HepG2 (cell line): Measurements from ENCODE around the gene VSNL1. TPM values are rescaled to one million over a fixed set of nuclear protein-coding genes. Genes with fewer than 3 reads are reported as not detected.

Source experiments
- ATAC-seq: fragments of 200-7000 bp; cut with Tn5 transposase; 3 replicates; pipeline ENCODE4 v1.9.1; 2020; ENCODE audit warnings: mild to moderate bottlenecking, moderate library complexity
- BruUV-seq: library from RNA; stranded (reverse); fragments of 400-500 nt; replicated peaks from 2 replicates; lab custom pipeline; 2021; lab: Mats Ljungman, UMichigan
- CTCF ChIA-PET: fragments of 300-600 bp; formaldehyde crosslinking; extraction: SDS; loops from one replicate; lab custom pipeline; 2021; ENCODE audit warnings: low total read pairs, inconsistent platforms, low intra/inter-chr PET ratio; lab: Yijun Ruan, JAX
- POLR2A ChIA-PET: fragments of 350-600 bp; sonication (Branson Sonifier 250); formaldehyde crosslinking; loops from one replicate; lab custom pipeline; 2020; ENCODE audit warnings: antibody characterized with exemption, inconsistent platforms; lab: Yijun Ruan, JAX
- DNase-seq: peaks from one replicate; pipeline ENCODE4 v3.0.0-alpha.2; 2015; ENCODE audit warnings: low spot score
- FAIRE-seq: peaks from 3 replicates; lab custom pipeline; 2011; peaks lifted over from hg19 to GRCh38; lab: Jason Lieb, UNC
- H2AFZ ChIP-seq: one replicate; pipeline ENCODE4 v1.6.1; 2011; ENCODE audit warnings: low read length, inconsistent platforms
- H3K27ac ChIP-seq: fragments of 300-600 bp; 3 replicates; pipeline ENCODE4 v1.8.0; 2011; ENCODE audit warnings: mixed run types, mild to moderate bottlenecking, mixed read lengths, low read length, inconsistent platforms; ENCODE audit not compliant: insufficient read depth; ENCODE audit errors: extremely low read length
- H3K27me3 ChIP-seq, 2 experiments: fragments of 200-600 bp in 1 of 2; 2 replicates in 1 of 2; 3 replicates in 1 of 2; pipeline versions ENCODE4 v1.6.0 to v1.8.0; 2011; ENCODE audit warnings: low read length in 2 of 2, mild to moderate bottlenecking in 2 of 2, moderate library complexity in 2 of 2, inconsistent platforms in 1 of 2; ENCODE audit not compliant: insufficient read depth in 2 of 2, control insufficient read depth in 1 of 2
- H3K36me3 ChIP-seq, 2 experiments: fragments of 200-600 bp in 1 of 2; replicated peaks in 1 of 2; 2 replicates in 1 of 2; 3 replicates in 1 of 2; pipeline versions ENCODE4 v1.5.1 to v1.8.0; 2011; ENCODE audit warnings: low read length in 2 of 2, inconsistent platforms in 1 of 2; ENCODE audit not compliant: insufficient read depth in 2 of 2, control insufficient read depth in 1 of 2
- H3K4me1 ChIP-seq: 2 replicates; pipeline ENCODE4 v1.5.1; 2012; ENCODE audit warnings: low read length, inconsistent platforms; ENCODE audit not compliant: insufficient read depth
- H3K4me2 ChIP-seq: 2 replicates; pipeline ENCODE4 v1.6.0; 2011; ENCODE audit warnings: low read depth, low read length, inconsistent platforms
- H3K4me3 ChIP-seq, 3 experiments: fragments of 200-600 bp in 1 of 3; sonication (generic), shearing (Covaris generic) in 1 of 3; replicated peaks in 1 of 3; 2 replicates each; pipeline ENCODE4 v1.5.1; 2011 to 2016; ENCODE audit warnings: low read length in 3 of 3, inconsistent platforms in 2 of 3, low read depth in 2 of 3, mild to moderate bottlenecking in 2 of 3, control low read depth in 1 of 3, mixed read lengths in 1 of 3; ENCODE audit not compliant: insufficient read depth in 1 of 3
- H3K79me2 ChIP-seq: one replicate; pipeline ENCODE4 v1.6.1; 2011; ENCODE audit warnings: low read length, inconsistent platforms; ENCODE audit not compliant: insufficient read depth
- H3K9ac ChIP-seq: 2 replicates; pipeline ENCODE4 v1.6.0; 2011; ENCODE audit warnings: mild to moderate bottlenecking, low read depth, low read length, inconsistent platforms; ENCODE audit not compliant: insufficient read depth
- H3K9me3 ChIP-seq: 2 replicates; pipeline ENCODE4 v1.5.1; 2012; ENCODE audit warnings: mild to moderate bottlenecking, low read length
- H4K20me1 ChIP-seq: 2 replicates; pipeline ENCODE4 v1.6.0; 2011; ENCODE audit warnings: inconsistent platforms, mild to moderate bottlenecking, low read length, moderate library complexity; ENCODE audit not compliant: insufficient read depth
- GTF2F1 ChIP-seq: fragments of 150-350 bp; IDR thresholded peaks from 2 replicates; pipeline ENCODE4 v1.6.1; 2014; ENCODE audit warnings: low read length
- HDAC2 ChIP-seq: sonication (generic); formaldehyde crosslinking; IDR thresholded peaks from 2 replicates; pipeline ENCODE4 v1.4.0; 2020; ENCODE audit warnings: missing genetic modification reagents
- MXI1 ChIP-seq: IDR thresholded peaks from 3 replicates; pipeline ENCODE4 v1.6.1; 2012; ENCODE audit warnings: low read depth, low read length, inconsistent platforms, borderline replicate concordance
- SMARCC2 ChIP-seq: fragments of 450-650 bp; IDR thresholded peaks from 2 replicates; pipeline ENCODE4 v1.6.1; 2017; ENCODE audit warnings: antibody characterized with exemption, mild to moderate bottlenecking
- ZKSCAN8 ChIP-seq: IDR thresholded peaks from 2 replicates; pipeline ENCODE4 v1.6.1; 2016; ENCODE audit warnings: borderline replicate concordance, missing genetic modification reagents, missing compliant biosample characterization
- ZMYM3 ChIP-seq: sonication (generic); formaldehyde crosslinking; IDR thresholded peaks from 2 replicates; pipeline ENCODE4 v1.5.1; 2020; ENCODE audit warnings: mild to moderate bottlenecking, missing genetic modification reagents
- ZNF383 ChIP-seq: sonication (generic); formaldehyde crosslinking; IDR thresholded peaks from 2 replicates; pipeline ENCODE4 v1.4.0; 2020; ENCODE audit warnings: missing genetic modification reagents, mild to moderate bottlenecking, borderline replicate concordance
- ZNF605 ChIP-seq: sonication (generic); formaldehyde crosslinking; IDR thresholded peaks from 2 replicates; pipeline ENCODE4 v1.8.0; 2022; ENCODE audit warnings: mild to moderate bottlenecking, missing genetic modification reagents
- ZNF878 ChIP-seq: sonication (generic); formaldehyde crosslinking; IDR thresholded peaks from 2 replicates; pipeline ENCODE4 v1.8.1; 2023; ENCODE audit warnings: mild to moderate bottlenecking, missing genetic modification reagents, moderate library complexity
- WGBS: methylation state at CpG from one replicate; pipeline ENCODE4 v1.1.6; 2017; ENCODE audit warnings: low lambda C conversion rate; 5-methylcytosine and 5-hydroxymethylcytosine counted together
- in situ Hi-C: cut with HindIII; loops from 2 replicates; pipeline ENCODE4 v1.10.0; 2017; ENCODE audit warnings: low pct_unique_long_range_greater_than_20kb; ENCODE audit not compliant: extremely low pct_ligation_motif_present
- intact Hi-C: fragments of 100-400 bp; cut with micrococcal nuclease; formaldehyde crosslinking; loops from one replicate; pipeline ENCODE4 v1.10.0; 2022; ENCODE audit not compliant: unreplicated experiment
- polyA plus RNA-seq, 8 experiments: library from polyadenylated mRNA; depleted of rRNA in 3 of 8; stranded (reverse) in 7 of 8; unstranded in 1 of 8; fragments of >200 nt; fragmentation: Illumina TruSeq in 4 of 8; extraction: Trizol in 4 of 8; gene quantifications; 2 replicates each; pipeline versions ENCODE4 v1.2.1 to v1.2.3, GENCODE V29; 2011 to 2016; ENCODE audit warnings: low read depth in 4 of 8, missing spikeins in 1 of 8, mixed read lengths in 1 of 8; ENCODE audit not compliant: insufficient read depth in 1 of 8
- total RNA-seq, 5 experiments: library from RNA; depleted of rRNA; stranded (reverse); fragments of >200 nt; fragmentation: Illumina TruSeq; extraction: Trizol; gene quantifications; 2 replicates each; pipeline ENCODE4 v1.2.3, GENCODE V29; 2016; ENCODE audit warnings: low read depth in 1 of 5
- TF ChIP-seq, protein P1 (sequence below): sonication (generic); formaldehyde crosslinking; IDR thresholded peaks from 2 replicates; pipeline ENCODE4 v1.4.0; 2020; ENCODE audit warnings: missing genetic modification reagents
- TF ChIP-seq, protein P2 (sequence below): sonication (generic); formaldehyde crosslinking; IDR thresholded peaks from 2 replicates; pipeline ENCODE4 v1.9.0; 2021; ENCODE audit warnings: mild to moderate bottlenecking, missing genetic modification reagents
- TF ChIP-seq, protein P3 (sequence below): sonication (generic); formaldehyde crosslinking; IDR thresholded peaks from 2 replicates; pipeline ENCODE4 v1.4.0; 2020; ENCODE audit warnings: low read depth, mild to moderate bottlenecking, missing genetic modification reagents

The VSNL1 gene
- total and polyA plus RNA-seq, 2 of the 13 experiments (the other 11 are each of a cell fraction or from before 2014, with no cell fraction given), result 63.2 to 95.9 TPM

DNA sequence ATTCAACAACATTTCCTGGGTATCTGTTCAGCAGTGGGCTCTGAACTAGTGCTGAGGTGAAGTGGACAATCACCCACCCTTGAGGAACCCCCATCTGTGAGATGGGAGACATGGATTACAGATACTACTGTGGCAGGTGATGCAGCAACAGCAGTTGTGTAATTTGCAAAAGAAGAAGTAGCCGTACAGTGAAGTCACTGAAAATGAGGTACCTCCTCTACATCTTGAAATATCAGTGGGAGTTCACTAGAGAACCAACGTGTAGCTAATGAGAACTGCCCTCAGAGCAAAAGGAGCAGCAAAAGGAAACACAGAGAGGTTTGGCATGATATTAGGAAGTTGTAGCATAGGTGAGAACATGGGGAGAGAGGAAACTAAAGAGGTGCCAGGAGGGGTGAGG, 41.3 kb downstream of the VSNL1 start:
- Histone ChIP-seq H3K79me2 (peaks cover 72% of the 10 kb centered on the region), H3K4me1 (peaks cover 74% of the 10 kb centered on the region), H2AFZ (no peak overlapping the region), H3K9ac (no peak overlapping the region), H3K36me3 (no peaks in the 10 kb centered on the region; a peak in 3 of 5 replicates), H3K4me2 (no peak overlapping the region), H3K9me3 (no peaks in the 10 kb centered on the region), H4K20me1 (no peaks in the 10 kb centered on the region), H3K27ac (no peak overlapping the region), H3K4me3 (no peak overlapping the region), H3K27me3 (no peaks in the 10 kb centered on the region)
- ATAC-seq (no peak), DNase-seq (no peak), FAIRE-seq (no peak)
- ChIA-PET CTCF (no interaction called here), POLR2A (interaction anchor here (1.2 kb wide), 1 partner anchor 44 kb away, joined by 3 read pairs; no protein-coding TSS in a partner anchor)
- TF ChIP-seq ZMYM3 (CRISPR knock-in tag), result no peak
- no peak for TF ChIP-seq HDAC2 (CRISPR knock-in tag)
- TF ChIP-seq MXI1, result no peak
- TF ChIP-seq ZNF383 (CRISPR knock-in tag), result no peak
- TF ChIP-seq ZNF605 (CRISPR knock-in tag), result no peak
- no peak for TF ChIP-seq ZNF878 (CRISPR knock-in tag)
- TF ChIP-seq, protein P1, sequence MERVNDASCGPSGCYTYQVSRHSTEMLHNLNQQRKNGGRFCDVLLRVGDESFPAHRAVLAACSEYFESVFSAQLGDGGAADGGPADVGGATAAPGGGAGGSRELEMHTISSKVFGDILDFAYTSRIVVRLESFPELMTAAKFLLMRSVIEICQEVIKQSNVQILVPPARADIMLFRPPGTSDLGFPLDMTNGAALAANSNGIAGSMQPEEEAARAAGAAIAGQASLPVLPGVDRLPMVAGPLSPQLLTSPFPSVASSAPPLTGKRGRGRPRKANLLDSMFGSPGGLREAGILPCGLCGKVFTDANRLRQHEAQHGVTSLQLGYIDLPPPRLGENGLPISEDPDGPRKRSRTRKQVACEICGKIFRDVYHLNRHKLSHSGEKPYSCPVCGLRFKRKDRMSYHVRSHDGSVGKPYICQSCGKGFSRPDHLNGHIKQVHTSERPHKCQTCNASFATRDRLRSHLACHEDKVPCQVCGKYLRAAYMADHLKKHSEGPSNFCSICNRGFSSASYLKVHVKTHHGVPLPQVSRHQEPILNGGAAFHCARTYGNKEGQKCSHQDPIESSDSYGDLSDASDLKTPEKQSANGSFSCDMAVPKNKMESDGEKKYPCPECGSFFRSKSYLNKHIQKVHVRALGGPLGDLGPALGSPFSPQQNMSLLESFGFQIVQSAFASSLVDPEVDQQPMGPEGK (CRISPR knock-in tag), result no peak
- no peak for TF ChIP-seq SMARCC2
- TF ChIP-seq ZKSCAN8 (CRISPR knock-in tag), result no peak
- TF ChIP-seq, protein P2, sequence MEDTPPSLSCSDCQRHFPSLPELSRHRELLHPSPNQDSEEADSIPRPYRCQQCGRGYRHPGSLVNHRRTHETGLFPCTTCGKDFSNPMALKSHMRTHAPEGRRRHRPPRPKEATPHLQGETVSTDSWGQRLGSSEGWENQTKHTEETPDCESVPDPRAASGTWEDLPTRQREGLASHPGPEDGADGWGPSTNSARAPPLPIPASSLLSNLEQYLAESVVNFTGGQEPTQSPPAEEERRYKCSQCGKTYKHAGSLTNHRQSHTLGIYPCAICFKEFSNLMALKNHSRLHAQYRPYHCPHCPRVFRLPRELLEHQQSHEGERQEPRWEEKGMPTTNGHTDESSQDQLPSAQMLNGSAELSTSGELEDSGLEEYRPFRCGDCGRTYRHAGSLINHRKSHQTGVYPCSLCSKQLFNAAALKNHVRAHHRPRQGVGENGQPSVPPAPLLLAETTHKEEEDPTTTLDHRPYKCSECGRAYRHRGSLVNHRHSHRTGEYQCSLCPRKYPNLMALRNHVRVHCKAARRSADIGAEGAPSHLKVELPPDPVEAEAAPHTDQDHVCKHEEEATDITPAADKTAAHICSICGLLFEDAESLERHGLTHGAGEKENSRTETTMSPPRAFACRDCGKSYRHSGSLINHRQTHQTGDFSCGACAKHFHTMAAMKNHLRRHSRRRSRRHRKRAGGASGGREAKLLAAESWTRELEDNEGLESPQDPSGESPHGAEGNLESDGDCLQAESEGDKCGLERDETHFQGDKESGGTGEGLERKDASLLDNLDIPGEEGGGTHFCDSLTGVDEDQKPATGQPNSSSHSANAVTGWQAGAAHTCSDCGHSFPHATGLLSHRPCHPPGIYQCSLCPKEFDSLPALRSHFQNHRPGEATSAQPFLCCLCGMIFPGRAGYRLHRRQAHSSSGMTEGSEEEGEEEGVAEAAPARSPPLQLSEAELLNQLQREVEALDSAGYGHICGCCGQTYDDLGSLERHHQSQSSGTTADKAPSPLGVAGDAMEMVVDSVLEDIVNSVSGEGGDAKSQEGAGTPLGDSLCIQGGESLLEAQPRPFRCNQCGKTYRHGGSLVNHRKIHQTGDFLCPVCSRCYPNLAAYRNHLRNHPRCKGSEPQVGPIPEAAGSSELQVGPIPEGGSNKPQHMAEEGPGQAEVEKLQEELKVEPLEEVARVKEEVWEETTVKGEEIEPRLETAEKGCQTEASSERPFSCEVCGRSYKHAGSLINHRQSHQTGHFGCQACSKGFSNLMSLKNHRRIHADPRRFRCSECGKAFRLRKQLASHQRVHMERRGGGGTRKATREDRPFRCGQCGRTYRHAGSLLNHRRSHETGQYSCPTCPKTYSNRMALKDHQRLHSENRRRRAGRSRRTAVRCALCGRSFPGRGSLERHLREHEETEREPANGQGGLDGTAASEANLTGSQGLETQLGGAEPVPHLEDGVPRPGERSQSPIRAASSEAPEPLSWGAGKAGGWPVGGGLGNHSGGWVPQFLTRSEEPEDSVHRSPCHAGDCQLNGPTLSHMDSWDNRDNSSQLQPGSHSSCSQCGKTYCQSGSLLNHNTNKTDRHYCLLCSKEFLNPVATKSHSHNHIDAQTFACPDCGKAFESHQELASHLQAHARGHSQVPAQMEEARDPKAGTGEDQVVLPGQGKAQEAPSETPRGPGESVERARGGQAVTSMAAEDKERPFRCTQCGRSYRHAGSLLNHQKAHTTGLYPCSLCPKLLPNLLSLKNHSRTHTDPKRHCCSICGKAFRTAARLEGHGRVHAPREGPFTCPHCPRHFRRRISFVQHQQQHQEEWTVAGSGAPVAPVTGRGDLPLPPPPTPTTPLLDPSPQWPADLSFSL (CRISPR knock-in tag), result no peak
- TF ChIP-seq GTF2F1, result no peak
- TF ChIP-seq, protein P3, sequence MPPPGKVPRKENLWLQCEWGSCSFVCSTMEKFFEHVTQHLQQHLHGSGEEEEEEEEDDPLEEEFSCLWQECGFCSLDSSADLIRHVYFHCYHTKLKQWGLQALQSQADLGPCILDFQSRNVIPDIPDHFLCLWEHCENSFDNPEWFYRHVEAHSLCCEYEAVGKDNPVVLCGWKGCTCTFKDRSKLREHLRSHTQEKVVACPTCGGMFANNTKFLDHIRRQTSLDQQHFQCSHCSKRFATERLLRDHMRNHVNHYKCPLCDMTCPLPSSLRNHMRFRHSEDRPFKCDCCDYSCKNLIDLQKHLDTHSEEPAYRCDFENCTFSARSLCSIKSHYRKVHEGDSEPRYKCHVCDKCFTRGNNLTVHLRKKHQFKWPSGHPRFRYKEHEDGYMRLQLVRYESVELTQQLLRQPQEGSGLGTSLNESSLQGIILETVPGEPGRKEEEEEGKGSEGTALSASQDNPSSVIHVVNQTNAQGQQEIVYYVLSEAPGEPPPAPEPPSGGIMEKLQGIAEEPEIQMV (CRISPR knock-in tag), result no peak
- 95% methylated on average over 2 of the region's 2 CpGs for WGBS
- BruUV-seq, result no TSS peak
- intact Hi-C loops (no loop called here), in situ Hi-C loops (no loop called here)
